HG03571 (cell line): ENCODE results near the gene IL16.

Source experiments
- ATAC-seq: cut with Tn5 transposase; IDR thresholded peaks from one replicate; pipeline ENCODE4 v1.9.1; 2021; ENCODE audit not compliant: unreplicated experiment

Gene IL16

DNA sequence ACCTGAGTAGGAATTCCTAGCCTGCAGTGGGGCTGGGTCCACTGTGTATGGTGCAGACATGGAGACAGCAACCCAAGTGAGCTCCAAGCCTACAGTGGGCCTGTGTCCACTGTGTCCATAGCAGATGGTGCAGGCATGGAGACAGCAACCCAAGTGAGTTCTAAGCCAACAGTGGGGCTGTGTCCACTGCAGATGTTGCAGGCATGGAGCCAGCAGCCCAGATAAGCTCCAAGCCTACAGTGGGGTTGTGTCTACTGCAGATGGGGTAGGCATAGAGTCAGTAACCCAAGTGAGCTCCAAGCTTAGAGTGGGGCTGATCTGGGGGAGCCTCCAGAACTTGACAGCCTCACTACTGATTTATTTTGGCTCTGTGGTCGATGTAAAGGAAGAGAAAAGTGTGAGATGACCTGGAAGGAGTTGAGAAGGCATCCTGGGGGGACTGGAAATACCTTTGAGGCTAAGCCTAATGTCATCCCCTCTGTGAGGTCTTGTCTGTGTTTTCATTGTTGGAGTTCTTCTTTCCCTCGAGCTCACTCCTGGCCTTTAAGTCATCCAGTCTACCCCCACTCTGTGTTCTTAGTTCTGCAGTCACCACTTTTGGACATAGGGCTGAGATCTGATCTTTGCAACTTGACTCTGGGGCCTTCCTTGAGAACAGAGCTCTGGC lies 22.4 kb upstream of the IL16 start:
- ATAC-seq = no peak

- ATAC-seq = no peak
These were observed 21.8 kb upstream of the IL16 start for GRCh38 chr15:81174792-81175327.

- no peak for ATAC-seq
These were observed 21.2 kb upstream of the IL16 start for GRCh38 chr15:81175496-81175895.

- ATAC-seq = no peak
These were observed 20.3 kb upstream of the IL16 start for GRCh38 chr15:81176291-81176893.

GRCh38 chr15:81178365-81178764 lies 18.3 kb upstream of the IL16 start:
- no peak for ATAC-seq

- no peak for ATAC-seq
These were observed 15.5 kb upstream of the IL16 start for GRCh38 chr15:81181220-81181619.

- no peak for ATAC-seq
These were observed 14.5 kb upstream of the IL16 start for GRCh38 chr15:81182031-81182755.

DNA sequence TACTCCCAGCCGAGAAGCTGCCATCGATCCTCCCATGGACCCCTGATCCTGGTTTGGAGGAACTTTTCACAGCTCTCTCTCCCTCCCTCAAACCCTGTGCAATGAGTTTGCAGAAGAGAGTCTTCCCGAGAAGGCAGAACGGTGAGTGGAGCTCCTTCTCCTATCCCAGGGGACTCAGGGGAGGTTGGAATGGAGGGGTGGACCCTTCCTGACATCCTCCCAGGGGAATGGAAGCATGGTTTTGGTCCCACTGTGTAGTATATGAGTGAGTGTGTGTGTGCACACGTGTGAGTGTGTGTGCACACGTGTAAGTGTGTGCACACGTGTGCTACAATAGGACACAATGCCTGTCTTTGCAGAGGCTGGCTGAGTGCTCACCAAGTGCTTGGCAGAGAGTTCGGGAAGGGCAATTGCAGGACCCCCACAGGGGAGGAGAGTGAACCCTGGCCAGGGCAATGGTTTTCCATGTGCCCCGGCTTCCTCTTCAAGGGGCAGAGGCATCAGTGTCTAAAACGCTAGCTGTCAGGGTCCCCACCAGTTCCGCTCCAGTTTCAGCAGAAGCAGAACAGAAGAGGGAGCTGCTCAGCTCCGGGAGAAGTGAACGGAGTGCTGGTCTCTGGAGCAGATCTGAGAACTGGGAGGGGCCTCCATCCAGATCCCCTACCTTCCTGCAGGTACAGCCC lies 13.8 kb upstream of the IL16 start:
- ATAC-seq = no peak

DNA sequence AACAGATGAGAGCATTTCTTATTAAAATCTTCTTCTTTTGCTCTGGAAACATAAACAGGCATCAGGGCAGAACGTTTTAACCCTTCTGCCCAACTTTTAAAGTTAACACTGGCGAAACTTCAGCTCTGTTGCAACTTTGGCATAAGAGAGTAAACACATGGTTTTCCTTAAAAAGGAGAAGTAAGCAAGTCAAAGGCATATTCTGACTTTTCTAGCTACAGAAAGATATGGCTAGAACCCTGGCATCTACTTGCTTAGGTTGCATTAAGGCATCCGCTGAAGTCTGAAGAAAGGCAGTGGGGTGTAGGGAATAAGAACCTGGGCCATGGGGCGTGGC lies 13.3 kb upstream of the IL16 start:
- ATAC-seq = no peak

DNA sequence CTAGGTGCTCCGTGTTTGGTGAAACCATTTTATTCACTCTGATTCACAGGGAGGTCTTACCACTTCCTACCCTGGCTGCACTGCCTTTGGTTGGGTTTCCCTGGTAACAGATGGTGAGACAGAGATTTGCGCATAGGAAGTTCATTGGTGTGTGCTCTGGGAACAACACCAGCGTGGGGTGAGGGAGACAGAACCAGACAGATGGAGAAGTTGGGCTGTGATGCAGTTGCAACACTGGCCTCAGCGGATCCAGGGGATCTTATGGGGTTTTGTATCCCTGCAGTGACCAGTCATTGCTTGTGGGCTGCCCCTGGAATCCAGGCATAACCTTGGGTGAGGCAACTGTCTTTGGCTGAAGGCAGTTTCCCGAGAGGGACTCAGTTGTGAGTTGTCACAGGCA lies 12.5 kb upstream of the IL16 start:
- no peak for ATAC-seq

DNA sequence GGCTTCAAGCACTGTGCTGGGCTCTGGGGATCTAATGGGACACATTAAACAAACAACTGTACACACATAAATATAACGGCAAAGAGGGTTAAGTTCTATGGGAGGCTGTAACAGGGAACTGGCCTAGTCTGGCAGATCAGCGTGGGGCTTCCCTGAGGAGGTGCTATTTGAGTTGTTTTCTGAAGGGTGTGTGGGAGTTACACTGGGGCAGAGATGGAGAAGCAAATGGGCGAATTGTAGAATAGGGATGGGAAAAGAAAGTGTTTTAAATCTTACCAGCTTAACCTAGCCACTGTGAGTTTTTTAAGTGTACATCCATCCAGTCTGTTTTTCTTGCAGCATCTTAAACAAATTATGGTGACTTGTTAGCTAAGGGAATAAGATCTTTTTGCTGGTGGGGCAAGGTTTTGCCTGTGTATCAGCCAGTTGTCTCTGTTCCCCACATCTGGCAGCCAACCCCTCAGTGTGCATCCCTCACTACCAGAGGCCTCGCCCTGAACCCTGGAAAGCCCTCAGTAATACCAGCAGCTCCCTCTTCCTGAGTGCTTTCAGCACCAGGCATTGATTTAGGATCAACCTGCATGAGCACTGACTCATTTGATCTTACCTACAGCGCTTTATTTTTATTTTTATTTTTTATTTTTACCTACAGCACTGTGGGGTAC lies 10.9 kb upstream of the IL16 start:
- no peak for ATAC-seq

- ATAC-seq = no peak
These were observed 8.3 kb upstream of the IL16 start for GRCh38 chr15:81188354-81188753.

DNA sequence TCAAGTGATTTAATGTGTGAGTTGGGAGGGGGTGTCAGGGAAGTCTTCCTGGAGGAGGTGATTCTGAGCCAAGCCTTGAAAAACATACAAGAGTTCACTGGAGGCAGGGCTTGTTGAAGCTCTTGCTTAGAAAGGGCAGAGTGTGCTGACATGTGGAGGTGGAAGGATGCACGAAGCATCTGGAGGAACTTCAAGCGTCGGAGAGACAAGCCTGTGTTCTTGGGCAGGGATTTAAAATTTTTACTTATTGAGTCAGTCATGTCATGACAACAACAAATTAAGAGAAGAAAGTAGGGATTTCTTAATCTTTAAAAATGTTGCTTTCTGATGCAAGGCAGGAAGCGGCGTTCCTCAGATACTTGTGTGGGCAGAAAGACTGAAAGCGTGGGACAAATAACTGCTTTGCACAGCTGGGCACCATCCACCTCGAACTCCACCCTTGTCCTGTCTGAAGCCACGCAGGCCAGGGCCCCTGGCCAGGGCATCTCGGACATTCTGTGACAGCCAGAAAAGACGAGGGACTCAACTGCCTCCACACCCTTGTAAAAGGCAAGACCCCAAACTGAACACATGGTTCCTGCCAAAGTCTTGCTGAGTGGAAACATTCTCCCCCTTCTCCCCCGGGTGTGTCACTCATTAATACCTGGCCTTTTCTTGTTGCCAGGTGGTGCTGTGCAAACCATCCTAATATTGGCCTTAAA lies 6.9 kb upstream of the IL16 start:
- ATAC-seq = no peak

DNA sequence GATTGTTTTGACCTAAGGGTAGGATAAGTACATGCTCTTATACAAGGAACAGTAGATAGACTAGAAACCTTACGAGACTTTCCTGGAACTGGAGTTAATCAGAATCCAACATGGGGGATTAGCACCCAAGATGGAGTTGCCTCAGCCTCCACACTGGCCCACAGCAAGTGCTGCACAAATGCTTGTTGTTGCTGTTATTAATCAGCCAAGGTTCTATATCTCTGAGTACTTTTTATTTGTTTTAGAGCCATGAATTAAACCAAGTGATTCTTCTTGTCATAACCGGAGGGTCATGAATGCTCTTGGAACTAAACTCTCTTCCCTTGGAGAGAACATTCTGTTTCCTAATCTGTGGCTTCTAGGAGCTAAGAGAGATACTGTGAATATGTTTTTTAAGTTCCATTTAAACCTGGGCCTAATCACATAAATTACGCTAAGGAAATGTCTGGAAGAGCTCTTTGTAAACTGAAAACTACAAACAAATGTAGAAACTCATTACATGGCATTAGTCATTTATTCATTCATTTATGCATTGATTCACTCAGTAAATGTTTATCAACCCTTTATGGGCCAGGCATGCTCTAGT lies 5.7 kb upstream of the IL16 start:
- no peak for ATAC-seq

DNA sequence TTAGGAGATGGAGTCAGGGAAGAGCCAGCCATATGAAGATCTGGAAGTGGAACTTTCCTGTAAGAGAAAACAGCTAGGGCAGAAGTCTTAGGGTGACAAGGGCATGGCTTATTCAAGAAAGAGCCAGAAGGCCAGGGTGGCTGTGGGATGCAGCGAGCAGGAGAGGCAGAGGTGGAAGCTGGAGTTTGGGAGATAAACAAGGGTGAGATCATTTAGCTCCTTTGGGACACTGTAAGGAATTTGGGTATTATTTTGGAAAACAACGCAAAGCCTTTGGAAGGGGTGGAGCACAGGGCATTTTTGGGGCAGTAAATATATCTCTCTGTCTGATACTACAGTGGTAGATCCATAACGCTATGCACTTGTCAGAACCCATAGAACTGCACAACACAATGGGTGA lies 5.0 kb upstream of the IL16 start:
- ATAC-seq = no peak

- no peak for ATAC-seq
These were observed 2.0 kb upstream of the IL16 start for GRCh38 chr15:81194723-81195122.

DNA sequence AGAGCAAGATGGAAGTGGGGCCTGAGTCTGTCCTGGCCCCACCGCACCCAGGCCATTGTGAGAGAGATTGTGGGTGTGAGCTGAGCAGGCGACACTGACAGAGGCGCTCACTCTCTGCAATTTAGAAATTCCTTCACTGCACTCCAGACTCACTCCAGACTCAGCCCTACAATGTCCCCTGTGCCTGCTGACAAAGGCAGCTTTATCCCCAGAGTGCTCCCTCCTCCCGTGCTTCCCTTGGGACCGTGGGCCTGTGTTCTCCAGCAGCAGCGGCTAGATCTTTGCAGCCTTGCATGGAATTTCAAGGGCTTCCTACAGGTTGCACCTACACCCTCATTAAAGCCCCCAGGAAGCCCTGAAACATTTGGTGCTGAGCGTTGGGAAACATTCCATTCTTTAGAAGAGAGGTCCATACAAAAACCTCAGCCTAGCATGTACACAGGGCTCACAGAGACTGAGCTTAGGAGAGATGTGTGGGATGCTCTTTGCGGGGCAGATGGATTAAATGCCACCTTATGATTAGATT lies 1.3 kb upstream of the IL16 start:
- no peak for ATAC-seq

- no peak for ATAC-seq
These were observed 564 bp downstream of the IL16 start for GRCh38 chr15:81197255-81197630.

DNA sequence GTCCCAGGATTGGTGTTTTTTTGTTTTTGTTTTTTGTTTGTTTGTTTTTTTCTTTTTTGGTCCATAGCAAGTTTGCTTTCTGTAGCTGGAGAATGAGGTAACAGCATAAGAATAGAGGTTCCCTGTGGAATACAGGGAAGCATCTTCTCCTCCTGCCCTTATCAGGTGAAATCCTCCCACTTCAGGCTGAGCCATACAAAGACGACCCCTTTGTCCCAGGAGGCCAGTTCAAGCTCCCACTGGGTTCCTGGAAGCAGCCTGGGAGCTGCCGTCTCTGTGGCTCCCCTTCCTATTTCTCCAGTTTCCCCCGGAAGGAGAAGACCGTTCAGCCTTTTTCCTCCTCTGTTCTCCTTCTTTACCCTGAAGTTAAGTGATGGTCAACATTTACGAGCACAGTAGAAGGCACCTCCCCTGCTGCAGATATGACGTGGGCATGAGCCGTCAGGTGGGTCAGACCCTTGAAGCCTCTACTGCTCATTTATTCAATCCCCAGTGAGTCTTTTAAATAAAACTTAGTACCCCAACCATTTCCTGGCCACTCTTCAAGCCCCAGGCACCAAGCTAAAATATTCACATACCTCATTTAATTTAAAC lies 1.1 kb downstream of the IL16 start:
- no peak for ATAC-seq
